Skin epidermis (tissue), 12 donors: ENCODE results near the gene TNFSF13.

ENCODE experiments used
- H3K27ac ChIP-seq, 21 experiments: fragments of 200-600 bp; sonication (generic) in 11 of 21; one replicate each; pipeline ENCODE4 v1.5.0; 2020; ENCODE audit warnings: mild to moderate bottlenecking in 3 of 21, inconsistent platforms in 2 of 21, moderate library complexity in 2 of 21
- H3K4me3 ChIP-seq, 7 experiments: fragments of 200-600 bp; sonication (generic) in 2 of 7; one replicate each; pipeline ENCODE4 v1.5.0; 2020; ENCODE audit warnings: inconsistent platforms in 2 of 7, mild to moderate bottlenecking in 2 of 7, moderate library complexity in 1 of 7

The TNFSF13 gene

GRCh38 chr17:7549401-7550055 is 9.0 kb upstream of the TNFSF13 start:
- Histone ChIP-seq H3K27ac (peak overlapping the region; percentile 64 to 99 (median 92)), H3K4me3 (peak overlapping the region; percentile 36 to 67 (median 54))

DNA sequence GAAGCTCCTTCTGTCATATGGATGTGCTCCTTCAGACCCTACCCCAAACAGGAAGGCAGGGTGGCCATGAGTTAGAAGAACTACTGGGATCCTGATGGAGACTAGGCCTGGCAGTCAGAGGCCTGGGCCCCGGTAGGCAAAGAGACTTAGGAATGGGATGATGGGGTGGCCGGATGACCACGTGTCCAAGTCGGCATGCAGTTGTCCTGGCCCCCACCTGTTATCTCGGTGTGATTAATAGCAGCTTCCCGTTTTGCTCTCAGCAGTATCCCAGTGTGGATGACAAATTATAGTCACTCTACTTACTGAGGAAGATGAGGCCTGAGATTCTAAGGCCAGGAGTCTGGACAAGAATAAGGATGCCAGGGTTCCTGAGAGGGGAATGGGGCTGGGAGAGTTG is 8.2 kb upstream of the TNFSF13 start:
- Histone ChIP-seq H3K4me3 (no peak overlapping the region), H3K27ac (peak overlapping the region in 13 of 21 experiments; percentile 18 to 99 (median 92))

- Histone ChIP-seq H3K27ac (peak overlapping the region in 9 of 21 experiments; percentile 2 to 93 (median 55)), H3K4me3 (no peak overlapping the region)
These were observed 7.2 kb upstream of the TNFSF13 start for GRCh38 chr17:7551396-7551795.

DNA sequence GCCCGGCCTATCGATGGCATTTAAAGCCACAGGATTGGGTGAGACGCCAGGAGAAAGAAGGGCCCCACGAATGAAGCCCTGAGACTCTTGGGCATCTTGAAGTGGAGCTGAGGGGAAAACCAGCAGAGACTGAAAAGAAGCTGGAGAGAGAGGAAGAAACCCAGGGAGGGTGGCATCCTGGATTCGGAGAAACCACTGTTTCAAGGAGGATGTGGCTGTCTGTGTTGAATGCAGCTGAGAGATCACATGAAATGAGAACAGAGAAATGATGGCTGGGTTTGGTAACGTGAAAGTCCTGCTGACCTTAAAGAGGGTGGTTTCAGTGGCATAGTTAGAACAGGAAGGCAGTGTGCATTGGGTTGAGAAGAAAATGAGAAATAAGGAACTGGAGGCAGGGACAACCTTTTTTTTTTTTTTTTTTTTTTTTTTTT is 5.9 kb upstream of the TNFSF13 start:
- peak overlapping the region in 14 of 21 experiments; percentile 34 to 80 (median 58) for H3K27ac ChIP-seq

DNA sequence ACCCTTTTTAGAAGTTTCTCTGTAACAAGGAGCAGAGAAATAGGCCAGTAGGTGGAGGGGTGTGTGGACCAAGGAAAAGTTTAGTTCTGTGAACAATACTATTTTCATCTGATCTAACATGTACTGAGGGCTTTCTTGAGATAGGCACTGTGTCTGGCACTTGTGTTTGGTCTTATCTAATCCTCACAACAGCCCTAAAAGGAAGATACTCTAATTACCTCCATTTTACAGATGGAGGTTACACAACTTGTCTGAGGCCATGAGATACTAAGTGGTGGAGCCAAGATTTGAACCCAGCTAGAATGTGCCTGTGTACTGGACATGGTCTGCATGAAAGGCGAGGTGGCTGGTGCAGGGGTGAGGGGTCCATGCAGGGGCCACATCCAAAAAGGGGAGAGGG is 5.2 kb upstream of the TNFSF13 start:
- peak overlapping the region in 17 of 21 experiments; percentile 10 to 87 (median 61) for H3K27ac ChIP-seq
- H3K4me3 ChIP-seq = no peak overlapping the region

More for the DNA sequence above, 5.9 kb upstream of the TNFSF13 start:
- H3K4me3 ChIP-seq = no peak overlapping the region

DNA sequence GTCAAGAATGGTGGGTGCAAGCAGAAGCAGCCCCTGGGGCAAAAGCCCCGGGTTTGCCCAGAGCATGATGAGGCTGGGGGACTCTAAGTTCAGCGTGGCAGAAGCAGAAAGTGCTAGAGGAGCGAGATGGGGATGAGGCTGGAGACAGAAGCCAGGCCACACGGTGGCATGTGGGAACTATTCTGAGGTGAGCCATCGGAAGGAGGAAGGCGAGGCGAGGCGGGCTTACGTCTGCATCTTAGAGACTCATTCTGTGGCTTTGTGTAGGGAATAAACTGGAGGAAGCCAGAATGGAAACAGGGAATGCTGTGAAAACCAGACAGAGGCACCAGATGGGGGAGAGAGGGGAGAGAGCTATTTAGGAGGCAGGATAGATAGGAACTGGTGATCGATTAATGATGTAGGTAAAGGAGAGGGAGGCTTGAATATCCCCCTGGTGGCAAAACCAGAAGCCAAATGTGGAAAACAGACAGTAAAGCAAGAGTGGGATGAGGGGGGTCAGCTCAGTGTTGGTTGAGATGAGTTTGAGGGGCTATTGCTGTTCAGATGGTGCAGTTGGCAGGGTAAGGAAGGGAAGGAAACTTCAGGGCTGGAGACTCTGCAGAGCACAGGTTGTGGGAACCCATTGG is 3.1 kb upstream of the TNFSF13 start:
- no peak overlapping the region for H3K4me3 ChIP-seq
- peak overlapping the region in 1 of 21 experiments; percentile 18 for H3K27ac ChIP-seq

DNA sequence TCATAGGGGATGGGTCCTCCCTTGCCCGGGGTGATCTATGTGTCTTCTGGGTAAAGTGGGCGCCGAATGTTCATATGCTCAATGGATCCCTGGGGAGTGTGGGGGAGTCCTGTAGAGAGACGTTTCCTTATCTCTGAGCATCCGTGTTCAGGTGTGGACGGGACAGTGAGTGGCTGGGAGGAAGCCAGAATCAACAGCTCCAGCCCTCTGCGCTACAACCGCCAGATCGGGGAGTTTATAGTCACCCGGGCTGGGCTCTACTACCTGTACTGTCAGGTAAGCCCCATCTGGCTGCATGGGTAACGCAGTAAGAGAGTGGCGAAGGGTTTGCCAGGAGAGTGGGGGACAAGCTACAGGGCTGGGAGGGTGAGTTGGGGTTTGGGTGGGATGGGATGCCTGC is 1.9 kb upstream of the TNFSF13 start:
- Histone ChIP-seq H3K4me3 (no peak overlapping the region), H3K27ac (peak overlapping the region in 12 of 21 experiments; percentile 83 to 98 (median 94))

- Histone ChIP-seq H3K4me3 (no peak overlapping the region), H3K27ac (peak overlapping the region in 19 of 21 experiments; percentile 69 to 98 (median 91))
These were observed 1.3 kb upstream of the TNFSF13 start for GRCh38 chr17:7557147-7557764.

DNA sequence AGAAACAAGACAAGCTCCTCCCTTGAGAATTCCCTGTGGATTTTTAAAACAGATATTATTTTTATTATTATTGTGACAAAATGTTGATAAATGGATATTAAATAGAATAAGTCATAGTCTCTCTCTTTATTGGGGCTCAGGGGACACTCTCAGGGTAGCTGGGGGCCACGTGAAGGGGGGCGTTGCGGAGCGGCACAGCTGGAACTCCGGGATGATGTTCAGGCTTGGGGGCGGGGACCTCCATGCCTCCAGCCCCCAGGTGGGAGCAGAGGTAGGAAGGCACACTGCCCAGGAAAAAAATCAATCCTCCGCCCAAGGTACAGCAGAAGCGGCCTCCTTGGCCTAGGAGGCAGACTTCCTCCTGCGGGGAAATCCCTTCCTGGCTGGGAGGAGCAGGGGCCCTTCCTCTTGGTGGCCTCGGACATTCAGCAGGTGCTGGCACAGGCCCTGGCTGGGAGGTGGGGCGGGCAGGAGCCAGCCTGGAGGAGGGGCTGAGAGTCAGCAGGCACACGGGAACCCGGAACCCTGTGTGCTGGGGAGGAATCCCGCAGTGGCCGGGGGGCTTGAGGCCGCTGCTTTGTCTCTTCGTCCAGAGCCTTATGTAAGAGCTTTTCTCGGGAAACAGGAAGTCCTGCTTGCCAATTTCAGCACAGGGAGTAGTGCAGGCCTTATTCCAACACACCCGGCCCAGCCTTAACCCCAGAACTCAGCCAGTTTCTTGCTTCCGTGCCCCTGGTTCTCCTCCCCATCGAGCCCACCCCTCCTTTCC is 591 bp upstream of the TNFSF13 start:
- H3K27ac ChIP-seq = peak overlapping the region; percentile 57 to 98 (median 90)
- peak overlapping the region in 6 of 7 experiments; percentile 2 to 74 (median 20) for H3K4me3 ChIP-seq

GRCh38 chr17:7559320-7560171 is 996 bp downstream of the TNFSF13 start:
- peak overlapping the region in 6 of 7 experiments; percentile 7 to 95 (median 38) for H3K4me3 ChIP-seq
- peak overlapping the region; percentile 57 to 98 (median 90) for H3K27ac ChIP-seq

DNA sequence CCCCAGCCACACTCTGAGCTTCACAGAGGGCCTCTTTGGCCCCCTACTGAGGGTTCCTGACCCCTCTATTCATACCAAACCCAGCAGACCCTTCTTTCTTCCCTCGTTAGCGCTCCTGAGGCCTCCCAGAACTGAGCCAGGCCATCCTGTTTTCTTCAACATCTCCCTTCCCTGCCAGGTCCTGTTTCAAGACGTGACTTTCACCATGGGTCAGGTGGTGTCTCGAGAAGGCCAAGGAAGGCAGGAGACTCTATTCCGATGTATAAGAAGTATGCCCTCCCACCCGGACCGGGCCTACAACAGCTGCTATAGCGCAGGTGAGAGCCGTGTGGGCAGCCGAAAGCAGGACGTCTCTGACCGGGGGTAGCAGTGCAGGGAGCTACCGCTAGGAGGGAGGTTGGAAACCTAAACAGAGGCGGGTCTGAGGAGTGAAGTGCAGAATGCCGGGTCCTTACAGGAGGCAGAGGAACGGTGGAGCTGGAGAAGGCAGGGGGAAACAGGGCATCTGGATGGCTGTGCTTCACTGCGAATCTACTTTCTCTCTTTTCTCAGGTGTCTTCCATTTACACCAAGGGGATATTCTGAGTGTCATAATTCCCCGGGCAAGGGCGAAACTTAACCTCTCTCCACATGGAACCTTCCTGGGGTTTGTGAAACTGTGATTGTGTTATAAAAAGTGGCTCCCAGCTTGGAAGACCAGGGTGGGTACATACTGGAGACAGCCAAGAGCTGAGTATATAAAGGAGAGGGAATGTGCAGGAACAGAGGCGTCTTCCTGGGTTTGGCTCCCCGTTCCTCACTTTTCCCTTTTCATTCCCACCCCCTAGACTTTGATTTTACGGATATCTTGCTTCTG is 1.9 kb downstream of the TNFSF13 start:
- H3K4me3 ChIP-seq = peak overlapping the region in 6 of 7 experiments; percentile 7 to 95 (median 79)
- peak overlapping the region in 20 of 21 experiments; percentile 69 to 98 (median 91) for H3K27ac ChIP-seq

GRCh38 chr17:7561028-7561575 is 2.6 kb downstream of the TNFSF13 start:
- H3K27ac ChIP-seq = peak overlapping the region in 20 of 21 experiments; percentile 82 to 98 (median 92)

GRCh38 chr17:7561589-7562207 is 3.1 kb downstream of the TNFSF13 start, which contains the start of gene SENP3:
TSS of gene SENP3 (plus strand) at chr17:7561919. CDS start at chr17:7563077, 1,158 bp downstream.
- Histone ChIP-seq H3K27ac (peak within 1 kb of the TSS; percentile 70 to 98 (median 91)), H3K4me3 (peak within 1 kb of the TSS; percentile 59 to 98 (median 91))

More at GRCh38 chr17:7561028-7561575, 2.6 kb downstream of the TNFSF13 start:
- H3K4me3 ChIP-seq = peak overlapping the region; percentile 59 to 98 (median 91)

- Histone ChIP-seq H3K4me3 (peak overlapping the region; percentile 59 to 98 (median 91)), H3K27ac (peak overlapping the region; percentile 70 to 98 (median 91))
These were observed 3.7 kb downstream of the TNFSF13 start for GRCh38 chr17:7562208-7562605.

- no peak overlapping the region for H3K4me3 ChIP-seq
- peak overlapping the region in 4 of 21 experiments; percentile 2 to 98 (median 94) for H3K27ac ChIP-seq
These were observed 4.7 kb downstream of the TNFSF13 start for GRCh38 chr17:7563115-7563869.

DNA sequence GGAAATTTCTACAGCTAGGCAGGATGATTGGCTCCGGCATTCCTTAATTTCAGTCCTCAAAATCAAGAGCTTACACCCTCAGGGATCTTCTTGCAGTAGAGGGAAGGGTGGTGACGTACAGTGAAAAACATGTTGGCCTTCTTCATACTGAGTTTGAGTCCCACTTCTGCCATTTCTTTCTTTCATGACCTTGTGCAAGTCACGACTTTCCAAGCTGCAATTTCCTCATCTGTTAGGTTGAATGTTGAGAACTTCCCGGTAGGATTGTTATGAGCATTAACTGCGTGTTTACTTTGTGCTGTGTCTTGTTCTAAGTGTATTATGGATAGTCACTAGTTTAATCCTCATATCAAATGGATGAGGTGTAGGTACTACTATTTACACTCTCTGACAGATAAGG is 11.0 kb downstream of the TNFSF13 start:
- H3K4me3 ChIP-seq = no peak overlapping the region
- H3K27ac ChIP-seq = no peak overlapping the region
